Measurements from ENCODE around the gene NTPCR.
"Not testable (repeated sequence)": the region's sequence is repeated elsewhere in the genome, so short reads cannot be mapped to it uniquely, and the experiment has no call there.

Gene NTPCR

DNA sequence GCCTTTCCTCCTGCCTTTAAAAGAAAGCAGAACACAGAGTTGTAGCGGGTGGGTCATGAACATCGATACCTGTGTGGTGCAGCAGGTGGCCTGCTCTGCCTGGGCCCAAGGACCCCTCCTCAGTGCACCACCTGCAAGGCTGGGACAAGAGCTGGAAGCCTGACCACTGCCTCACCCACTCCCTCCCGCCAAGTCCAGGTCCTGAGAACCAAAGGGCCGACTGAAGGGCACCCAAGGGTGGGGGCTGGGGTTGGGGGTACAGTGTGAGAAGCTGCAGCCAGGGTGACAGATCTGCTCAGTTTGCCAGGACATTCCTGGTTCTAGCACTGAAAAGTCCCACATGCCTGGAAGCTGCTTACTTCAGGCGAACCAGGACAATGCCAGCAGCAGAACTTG lies 36.1 kb downstream of the NTPCR start:
- DNase-seq: no peak

DNA sequence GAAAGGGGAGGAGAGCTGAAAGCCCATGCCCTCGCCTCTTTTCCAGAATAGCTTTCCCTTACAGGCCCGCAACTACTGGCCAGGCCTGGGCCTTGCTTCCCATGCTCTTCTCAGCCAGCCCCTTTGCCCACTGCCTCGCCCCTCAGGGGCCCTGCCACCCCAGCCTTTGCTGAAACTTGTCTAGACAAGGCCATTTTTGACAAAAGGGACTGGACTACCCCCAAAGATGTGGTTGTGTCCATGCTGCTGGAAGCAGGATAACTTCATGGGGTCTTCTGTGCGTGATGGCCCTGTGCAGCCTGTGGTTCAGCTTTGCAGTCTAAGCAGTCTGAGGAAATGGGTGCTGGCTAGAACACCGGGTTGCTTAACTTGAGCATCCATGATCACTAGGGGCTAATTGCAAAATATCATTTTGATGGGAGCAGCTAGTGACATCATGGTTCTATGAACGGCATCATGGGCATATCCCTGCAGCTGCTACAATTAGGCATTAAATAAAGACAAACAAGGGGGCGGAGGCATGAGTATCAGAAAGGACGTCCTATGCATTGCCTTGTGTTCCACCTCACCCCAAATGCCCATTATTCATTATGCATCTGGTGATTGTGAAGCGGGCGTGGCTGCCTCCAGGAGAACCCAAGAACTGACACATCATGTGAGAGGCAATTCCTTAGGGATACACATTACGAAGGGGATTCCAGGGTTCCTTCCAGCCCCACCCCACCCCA lies 36.8 kb downstream of the NTPCR start:
- no peak for DNase-seq

DNA sequence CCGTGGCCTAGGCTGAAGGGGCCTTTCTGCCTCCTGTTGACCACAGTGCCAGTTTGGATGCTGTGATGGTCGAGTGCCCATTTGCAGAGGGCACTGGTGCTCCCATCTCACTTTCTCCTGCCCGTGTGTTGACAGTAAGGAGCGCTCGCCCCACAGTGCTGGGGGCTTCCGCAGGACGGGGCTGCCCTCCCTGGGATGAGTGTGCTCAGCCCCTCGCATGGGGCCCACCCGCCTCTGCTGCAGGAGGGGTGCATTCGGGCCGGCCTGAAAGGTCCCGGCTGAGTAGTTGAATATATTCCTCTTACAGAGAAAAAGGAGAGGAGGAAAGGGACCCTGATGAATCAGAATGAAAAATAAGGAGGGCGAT lies 37.3 kb downstream of the NTPCR start:
- no peak for DNase-seq

DNA sequence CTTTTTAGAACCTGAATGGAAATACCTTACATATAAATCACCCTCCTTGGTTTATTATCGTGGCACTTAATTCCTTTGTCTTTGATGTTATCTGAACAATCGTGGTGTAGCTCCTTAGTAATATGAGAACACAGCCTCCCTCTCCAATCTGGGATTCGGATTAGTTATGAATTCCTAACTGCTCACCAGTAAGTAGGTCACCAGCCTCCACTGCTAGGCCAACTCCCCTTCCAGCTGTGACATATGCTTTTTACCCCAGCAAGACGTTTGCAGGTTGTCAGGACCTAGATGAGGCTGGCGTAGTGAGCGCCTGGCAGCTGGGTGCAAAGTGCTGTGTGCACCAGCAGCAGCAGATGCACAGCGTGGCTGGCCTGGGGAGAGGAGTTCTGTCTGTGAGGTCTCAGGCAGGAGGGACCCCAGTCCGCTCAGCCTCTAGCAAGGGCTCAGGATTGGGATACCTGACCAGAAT lies 38.2 kb downstream of the NTPCR start:
- DNase-seq: no peak

DNA sequence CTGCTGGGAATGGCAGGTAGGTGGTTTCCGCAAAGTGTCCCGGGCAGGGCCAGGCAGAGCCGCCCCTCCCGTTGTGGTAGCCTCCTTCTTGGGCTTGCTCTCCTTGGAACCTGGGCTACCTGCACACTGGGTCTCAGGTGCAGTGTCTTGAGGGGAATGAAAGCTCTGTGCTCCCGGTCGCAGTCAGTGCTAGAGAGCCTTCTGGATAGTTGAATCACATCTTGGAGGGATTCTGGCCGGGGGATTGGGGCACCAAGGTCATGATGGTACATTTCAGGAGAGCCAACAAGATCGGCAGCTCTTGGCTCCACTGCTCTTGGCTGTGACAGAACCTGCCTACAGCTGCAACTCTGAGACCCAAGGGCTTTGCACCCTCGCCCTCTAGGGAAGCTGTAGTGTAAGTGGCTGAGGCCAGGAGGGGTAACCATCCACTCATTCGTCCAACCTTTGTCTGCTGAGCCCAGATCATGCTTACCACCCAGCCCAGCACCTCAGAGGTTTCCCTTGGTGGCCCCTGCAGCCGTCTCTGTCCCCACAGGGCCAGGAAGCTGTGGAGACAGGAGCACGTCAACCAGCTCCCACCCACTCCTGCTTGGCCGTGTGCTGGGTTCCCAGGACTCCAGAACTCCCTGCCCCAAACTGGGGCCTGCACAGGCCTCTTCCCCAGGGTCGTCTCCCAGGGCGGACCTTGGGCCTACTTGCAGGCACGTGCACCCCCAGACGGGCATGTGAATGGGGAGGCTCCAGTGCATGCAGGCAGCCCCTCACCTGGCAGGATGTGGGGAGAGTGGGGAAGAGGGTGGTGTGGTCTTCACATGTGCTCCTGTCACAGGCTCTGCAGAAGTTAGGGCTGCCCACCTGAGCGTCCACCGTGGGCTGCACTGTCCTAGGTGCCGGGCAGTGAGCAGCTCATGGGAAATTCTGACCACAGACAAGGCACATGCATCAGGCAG lies 40.0 kb downstream of the NTPCR start:
- DNase-seq: no peak

DNA sequence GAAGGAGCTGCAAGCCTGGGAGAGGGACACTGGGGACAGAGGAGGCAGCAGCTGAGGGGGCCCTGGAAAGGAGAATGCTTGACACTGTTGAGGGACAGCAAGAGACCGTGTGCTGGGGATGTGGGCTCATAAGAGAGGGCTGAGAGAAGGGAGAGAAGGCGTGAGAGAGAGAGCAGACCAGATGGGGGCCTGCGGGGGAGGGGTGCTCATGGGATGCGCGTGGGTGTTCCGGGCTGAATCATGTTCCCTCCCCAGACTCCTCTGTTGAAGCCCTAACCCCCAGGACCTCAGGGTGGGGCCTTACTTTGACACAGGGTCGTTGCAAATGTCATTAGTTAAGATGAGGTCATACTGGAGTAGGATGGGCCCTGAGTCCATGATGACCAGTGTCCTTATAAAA lies 40.8 kb downstream of the NTPCR start:
- DNase-seq: no peak

DNA sequence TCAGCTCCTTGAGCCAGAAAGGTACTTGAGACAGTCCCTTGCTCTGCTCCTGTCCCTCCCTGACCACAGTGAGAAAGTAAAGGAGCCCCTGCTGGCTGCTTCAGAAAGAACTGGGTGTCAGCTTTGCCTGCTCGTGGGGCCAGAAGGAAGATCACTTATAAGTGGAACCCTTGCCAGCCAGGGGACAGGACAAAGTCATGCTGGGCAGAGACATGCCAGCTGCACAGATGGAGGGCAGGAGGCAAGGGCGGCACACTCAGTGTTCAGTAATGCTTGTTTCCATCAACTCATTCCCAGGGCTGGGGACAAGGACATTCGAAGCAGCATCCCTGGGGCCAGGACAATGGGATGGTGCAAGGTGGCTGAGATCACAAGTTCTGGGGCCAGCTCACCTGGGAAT lies 41.8 kb downstream of the NTPCR start:
- no peak for DNase-seq

DNA sequence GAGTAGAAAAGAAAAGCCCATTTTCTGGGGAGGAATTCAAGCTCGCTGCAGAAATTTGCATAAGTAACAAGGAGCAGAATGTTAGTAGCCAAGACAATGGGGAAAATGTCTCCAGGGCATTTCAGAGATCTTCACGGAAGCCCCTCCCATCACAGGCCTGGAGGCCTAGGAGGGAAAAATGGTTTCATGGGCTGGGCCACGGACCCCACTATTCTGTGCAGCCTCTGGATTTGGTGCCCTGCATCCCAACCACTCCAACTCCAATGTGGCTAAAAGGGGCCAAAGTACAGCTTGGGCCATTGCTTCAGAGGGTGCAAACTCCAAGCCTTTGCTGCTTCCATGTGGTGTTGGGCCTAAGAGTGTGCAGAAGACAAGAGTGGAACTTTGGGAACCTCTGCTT lies 43.1 kb downstream of the NTPCR start:
- DNase-seq: no peak

DNA sequence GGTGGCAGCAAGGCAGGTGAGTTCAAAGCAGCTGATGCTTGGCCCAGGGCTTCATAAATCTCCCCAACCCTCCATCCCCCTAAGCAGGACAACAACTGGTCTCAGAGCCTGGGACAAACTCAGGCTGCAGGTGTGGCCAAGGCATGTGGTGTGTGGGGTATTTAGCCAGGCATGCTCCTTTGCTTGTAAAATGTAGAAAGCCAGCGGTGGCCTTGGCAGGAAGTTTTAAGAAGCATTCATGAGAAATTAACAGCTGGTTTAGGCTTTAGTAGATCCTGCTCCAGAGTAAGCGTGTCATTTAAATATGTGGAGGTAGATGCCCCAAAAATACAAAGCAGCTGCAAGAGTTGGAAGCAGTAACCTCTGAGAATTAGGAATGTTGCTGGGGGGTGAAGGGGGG lies 44.8 kb downstream of the NTPCR start:
- DNase-seq: no peak

DNA sequence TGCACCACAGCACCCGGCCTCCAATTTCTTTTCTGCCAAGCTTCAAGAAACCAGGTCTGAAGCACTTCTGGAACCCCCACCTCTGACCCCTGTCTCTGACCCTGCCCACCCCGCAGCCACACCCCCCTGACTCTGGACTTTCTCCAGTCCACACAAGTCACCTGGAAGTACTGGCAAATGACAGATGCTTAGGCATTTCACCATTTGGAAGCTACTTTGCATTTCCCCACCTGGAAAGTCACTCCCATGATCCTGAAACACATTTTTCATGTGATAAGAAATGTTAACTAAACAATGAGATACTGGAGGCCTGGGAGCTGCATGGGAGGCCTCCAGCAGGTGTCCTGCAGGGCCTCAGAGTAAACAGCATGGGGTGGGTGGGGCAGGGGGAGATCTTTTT lies 45.7 kb downstream of the NTPCR start:
- no peak for DNase-seq

DNA sequence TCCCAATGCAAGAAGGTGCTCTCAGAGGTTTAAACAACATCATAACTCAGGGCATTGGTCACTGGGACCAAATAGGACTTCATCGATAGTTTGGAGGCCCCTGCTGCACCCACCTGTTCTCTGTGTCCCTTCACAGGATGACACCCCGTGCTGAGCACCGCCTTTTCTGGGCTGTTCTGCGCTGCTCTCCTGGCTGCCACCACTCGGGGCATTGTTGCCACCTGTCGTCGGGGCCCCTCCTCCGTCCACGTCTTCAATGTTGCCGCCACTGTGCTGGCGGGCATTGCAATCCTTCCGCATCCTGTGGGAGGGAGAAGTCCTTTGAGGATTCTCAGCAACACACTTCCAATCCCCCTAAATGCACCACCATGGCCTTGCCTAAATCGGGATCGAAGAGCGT lies 47.7 kb downstream of the NTPCR start:
- DNase-seq: no peak

DNA sequence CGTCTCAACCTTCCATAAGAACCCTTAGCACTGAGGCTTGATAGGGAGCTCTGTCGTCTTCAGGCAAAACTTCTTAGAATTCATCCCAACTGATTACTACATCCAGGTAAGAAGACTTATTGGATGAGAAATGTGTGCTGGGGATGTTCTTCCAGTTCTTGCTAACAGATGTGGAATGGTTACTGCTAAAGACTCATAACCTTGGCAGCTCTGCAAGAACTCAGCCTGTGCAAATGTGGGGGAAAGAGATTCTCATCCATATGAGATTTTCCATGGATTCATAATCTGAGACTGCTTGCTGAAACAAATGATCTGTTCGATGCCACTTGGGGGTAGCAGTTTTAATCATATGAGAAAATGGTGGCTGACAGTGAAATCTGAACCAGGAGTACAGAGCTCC lies 48.2 kb downstream of the NTPCR start:
- no peak for DNase-seq

DNA sequence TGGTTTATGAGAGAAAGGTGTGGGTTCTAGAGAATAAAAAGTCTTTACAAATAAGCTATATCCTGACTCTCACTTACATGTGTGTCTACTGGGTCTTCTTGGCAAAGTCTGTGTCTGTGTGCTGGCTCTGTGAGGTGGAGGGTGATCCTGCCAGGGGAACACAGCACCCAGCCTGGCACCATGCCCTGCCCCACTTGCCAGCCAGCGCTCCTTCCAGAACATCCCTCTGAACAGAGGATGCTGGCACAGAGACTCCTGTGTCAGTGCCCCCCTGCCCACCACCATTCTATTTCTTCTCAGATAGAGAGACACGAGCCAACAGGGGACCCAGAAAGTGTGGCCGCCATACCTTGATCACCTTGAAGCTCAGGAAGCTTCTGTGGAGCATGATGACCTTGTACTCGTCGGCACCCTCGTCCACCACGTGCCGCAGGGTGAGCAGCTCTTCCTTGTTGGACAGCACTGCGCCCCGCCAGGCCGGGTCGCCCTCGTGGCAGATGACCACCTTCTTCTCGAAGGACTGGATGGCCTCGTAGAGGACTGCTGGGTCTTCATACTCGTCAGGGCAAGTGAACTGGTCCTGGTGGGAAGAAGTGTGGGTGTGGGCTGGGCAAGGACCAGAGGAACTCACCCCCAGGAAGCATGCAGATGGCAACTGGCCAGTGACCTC lies 49.7 kb downstream of the NTPCR start:
- DNase-seq: no peak

DNA sequence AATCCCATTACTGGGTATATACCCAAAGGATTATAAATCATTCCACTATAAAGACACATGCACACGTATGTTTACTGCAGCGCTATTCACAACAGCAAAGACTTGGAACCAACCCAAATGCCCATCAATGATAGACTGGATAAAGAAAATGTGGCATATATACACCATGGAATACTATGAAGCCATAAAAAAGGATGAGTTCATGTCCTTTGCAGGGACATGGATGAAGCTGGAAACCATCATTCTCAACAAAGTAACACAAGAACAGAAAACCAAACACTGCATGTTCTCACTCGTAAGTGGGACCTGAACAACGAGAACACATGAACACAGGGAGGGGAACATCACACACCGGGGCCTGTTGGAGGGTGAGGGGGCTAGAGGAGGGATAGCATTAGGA lies 53.2 kb downstream of the NTPCR start:
- not testable (repeated sequence) for DNase-seq

DNA sequence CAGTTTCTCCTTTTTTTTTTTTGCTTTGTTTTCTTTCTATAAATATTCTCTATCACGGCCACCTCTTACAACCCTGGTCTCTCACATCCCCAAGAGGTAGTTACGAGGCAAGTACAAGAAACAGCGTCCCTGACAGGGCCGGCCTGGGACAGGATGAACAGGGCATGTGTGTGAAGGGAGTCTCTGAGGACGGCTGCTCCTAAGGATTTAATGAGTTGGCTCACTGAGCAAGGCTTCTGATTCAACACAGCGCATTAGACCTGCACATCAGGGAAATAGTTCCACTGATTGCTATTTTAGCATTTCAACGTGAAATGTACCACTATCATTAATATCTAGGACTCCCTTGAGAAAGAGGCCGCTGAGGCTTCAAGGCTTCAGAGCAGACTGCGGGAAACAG lies 54.0 kb downstream of the NTPCR start:
- no peak for DNase-seq

DNA sequence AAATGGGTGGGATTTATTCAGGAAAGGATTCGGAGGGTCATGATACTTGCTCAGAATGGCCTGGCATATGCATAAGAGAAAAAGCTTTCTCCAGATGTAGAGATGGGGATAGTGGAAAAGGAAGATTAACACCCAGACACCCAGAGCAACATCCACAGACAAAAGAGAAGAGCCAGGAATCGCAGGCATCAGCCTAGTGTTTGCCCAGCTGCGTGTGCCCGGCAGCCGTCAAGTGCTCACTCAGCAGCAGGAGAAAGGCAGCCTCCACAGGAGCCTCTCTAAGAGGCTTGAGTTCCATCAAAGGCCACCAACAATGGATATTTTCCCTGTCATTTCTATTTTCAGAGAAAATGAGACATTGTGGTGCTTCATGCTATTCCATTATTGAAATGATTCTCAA lies 54.7 kb downstream of the NTPCR start:
- DNase-seq: no peak

DNA sequence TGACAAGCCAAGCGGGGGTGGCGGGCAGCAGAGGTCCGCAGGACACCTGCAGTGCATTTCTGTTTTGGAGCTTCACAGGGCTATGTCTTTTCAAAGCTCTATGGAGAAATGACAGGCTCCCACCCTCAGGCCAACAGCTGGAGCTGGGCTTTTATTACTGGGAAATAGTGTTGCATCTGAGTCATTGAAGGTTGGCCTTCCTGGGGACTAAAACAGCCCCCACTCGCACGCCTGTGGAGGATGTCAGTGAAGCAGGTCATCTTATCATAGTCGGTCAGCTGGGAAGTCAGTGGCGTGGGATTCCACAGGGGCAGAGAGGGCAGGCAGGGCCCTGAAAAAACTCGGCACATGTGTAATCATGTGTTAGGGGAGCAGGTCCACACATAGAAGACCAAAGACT lies 55.3 kb downstream of the NTPCR start:
- no peak for DNase-seq

DNA sequence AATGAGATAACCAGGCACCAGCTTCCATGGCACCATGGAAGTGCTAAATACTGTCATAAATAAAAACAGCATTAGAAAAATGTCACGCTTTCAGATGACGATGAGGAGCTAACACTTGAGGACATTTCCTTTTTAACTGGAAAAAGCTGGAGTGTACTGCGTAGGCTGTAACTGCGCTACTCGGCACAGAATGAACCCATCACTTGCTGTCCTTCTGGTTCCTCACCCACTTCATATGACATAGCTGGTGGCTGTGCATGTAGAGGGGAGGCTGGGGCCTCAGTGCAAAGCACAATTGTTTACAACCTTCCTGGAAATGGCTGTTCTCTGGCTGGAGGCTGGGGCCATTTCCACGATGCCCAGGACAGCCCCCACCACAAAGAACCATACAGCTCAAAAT lies 55.7 kb downstream of the NTPCR start:
- DNase-seq: no peak

DNA sequence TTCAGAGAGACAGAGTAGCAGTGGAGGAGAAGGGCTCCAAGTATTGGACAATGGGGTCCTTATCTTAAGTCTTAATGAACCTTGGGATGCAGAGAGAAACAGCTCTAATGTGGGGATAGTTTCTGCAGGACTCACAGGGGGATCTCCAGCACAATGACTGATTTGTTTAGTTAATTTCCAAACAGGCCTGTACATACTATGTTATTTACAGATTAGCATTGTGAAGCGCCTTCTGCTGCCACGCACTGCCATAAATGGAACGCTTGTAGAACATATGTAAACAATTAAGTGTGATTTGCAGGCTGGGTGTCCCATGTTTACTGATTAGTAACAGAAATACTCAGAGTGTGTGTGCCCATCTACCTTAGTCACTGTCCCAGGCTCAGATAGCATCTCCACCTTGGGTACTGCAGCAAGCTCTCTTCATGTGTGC lies 56.1 kb downstream of the NTPCR start:
- DNase-seq: no peak

DNA sequence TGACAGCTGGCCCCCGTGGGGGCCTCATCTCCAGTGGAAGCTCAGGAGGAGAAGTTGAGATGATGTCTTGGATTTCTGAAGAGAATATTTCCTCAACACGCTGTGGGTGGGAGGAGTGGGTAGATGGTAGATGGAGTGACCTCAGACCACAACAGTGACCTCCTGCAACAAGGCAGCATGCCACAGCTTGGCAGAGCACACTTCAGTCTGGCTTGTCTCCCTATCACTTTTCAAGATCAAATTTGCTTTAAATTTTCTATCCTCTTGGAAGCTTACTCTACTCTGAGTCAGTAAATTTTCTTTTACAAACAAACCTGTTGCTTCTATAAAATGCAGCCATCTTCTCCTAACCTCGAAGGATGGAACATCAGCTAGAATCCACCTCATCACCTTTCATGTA lies 59.7 kb downstream of the NTPCR start:
- DNase-seq: no peak

DNA sequence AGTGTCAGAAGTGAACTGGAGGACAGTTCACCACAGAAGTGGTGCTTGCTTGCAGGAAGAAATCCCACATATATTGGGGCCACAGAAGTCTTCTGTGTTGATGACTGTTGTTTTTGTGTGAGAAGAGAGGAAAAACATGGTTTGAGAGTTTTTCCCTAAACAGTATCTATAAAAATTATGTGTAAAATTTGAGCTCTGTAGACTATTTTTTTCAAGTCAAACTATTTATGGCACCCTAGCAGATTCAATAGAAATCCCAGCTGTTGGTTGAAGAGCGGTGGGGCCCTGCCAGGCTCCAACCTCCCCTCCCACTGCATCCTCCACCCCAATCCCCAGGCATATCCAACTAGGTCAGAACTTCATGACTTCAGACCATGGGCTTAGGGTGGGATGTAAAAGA lies 61.6 kb downstream of the NTPCR start:
- no peak for DNase-seq

DNA sequence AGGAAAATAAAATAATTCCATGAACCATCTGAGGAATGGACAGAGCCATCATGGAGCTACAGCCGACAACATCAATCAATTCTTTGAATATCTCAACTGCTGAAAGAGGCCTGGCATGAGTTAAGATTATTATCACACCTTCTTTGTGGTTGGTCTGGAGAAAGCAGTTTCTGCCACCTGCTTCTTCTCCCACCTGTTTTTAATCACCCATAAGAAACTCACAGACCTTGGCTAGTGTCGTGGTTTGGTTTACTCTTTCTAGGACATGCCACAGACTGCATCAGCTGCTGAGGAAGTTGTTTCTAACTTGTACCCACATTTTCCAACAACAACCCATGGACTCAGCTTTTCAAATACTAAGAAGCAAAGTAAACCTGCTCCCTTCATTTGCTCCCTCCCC lies 65.6 kb downstream of the NTPCR start:
- DNase-seq: no peak

DNA sequence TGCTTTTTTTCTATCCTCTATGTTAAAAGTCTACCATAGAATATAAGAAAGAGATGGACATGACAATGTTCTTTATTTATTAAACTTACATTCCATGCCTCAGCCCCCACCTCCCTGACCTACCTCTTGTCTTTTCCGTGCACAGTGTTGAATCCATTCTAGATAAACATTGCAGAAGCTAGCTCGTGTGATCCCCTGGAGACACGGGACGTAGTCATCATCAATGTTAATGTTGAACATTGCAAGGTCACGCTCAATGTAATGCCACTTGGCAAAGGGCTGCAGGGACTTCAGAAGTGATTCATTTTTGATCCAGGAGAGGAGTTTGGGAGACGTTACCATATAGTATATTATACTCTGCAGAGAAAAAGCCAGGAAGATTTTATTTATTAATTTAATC lies 66.4 kb downstream of the NTPCR start:
- no peak for DNase-seq

DNA sequence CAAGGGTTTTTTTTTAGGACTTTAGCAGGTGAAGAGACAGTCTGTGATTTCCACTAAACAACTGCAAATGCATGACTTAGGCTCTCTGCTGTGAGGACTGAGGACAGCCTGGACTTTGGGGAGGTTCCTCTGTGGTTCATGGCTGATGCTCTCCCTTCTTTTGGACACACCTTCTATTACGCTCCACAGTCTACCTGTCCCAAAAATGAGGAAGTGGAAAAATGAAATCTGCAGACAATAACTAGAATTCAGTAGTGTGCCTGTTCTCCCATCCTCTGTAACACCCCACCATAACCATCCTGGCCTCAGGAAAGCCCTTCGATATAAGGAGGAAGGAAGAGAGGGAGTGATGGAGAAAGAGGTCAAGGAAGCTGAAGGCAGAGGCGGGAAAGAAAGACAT lies 68.7 kb downstream of the NTPCR start:
- DNase-seq: no peak
